Stimulated activated CD4-positive, alpha-beta T cell treated with anti-CD3 and anti-CD28 coated beads, Interleukin-2, amount 100 ng/mL, for 24 hours (primary cell): ENCODE results near the gene MRPL54.

Source experiments
- DNase-seq, 2 donors: peaks; one replicate each; pipeline ENCODE4 v3.0.0-alpha.2; 2020

MRPL54 gene

DNA sequence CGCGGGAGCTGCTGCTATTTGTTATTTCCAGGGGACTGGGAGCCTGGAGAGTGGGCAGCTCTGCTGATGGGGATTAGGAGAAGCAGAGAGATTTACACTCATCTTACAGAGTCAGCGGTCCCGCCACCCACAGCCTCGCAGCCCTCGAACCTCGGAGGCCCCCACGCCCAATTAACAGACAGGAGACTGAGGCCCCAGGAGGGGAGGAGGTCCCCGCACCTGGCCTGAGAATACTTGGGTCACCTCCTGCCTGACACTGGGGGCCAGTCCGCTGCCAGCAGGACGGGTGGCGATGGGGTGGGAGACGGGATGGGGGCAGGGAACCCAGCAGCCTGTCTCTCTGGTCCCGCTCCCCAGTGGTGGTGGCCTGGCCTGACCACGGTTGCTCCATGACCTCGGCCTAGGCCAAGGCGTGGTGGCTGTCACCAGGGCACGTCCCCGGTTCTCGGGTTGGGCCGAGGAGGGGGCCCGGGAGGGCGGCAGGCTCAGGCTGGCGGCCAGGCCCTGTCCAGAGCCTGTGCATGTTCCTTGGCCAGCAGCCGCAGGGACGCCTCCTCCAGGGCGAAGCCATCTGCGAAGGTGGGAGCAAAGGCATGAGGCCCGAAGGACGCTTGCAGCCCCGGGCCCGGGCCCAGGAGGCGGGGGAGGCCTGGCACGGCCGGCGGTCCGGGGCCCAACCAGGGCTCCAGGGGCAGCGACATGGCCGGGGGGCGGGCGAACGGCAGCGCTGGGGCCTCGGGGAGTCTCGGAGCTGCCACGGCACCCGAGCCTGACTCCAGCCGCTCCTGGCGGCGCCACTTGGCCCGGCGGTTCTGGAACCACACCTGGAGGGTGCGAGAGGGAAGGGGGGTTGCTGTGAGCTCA lies 7.9 kb downstream of the MRPL54 start:
- DNase-seq, result no peak

DNA sequence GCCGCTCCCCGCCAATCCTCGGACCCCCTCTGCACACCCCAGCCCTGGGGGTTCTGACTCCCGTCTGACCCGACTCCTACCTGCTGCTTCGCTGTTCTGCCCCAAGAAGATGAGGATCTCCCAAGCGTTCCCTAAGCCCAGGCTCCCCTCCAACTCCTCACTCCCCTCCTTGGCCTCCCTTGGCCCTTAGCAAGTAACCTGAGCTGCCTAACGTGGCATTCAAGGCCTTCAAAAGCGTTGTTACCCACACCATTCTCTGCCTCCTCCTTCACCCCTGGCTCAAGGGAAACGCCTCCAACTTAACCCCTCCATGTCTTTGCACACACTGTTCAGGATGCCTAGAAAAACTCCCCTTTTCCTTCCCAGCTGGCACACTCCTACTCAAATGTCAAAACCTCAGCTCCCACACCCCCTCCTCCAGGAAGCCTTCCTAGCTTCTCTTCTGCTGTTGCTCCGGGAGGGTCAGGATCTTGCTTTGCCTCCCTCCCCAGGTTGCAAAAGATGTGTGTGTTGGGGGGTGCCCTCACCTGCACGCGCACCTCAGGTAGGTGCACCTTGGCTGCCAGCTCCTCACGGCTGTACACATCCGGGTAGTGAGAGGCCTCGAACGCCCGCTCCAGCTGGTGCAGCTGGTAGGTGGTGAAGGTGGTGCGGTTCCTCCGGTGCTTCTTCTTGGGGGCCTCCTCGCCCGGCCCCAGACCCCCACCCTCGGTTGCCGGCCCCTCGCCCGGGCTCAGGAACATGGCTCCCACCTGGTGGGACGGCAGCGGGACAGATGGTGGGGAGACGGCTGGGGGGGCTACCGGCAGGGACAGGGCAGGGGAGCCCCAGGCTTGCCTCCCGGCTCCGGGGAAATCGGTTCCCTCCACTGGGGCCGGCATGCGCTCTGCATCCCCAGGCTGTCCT lies 8.8 kb downstream of the MRPL54 start:
- no peak for DNase-seq

DNA sequence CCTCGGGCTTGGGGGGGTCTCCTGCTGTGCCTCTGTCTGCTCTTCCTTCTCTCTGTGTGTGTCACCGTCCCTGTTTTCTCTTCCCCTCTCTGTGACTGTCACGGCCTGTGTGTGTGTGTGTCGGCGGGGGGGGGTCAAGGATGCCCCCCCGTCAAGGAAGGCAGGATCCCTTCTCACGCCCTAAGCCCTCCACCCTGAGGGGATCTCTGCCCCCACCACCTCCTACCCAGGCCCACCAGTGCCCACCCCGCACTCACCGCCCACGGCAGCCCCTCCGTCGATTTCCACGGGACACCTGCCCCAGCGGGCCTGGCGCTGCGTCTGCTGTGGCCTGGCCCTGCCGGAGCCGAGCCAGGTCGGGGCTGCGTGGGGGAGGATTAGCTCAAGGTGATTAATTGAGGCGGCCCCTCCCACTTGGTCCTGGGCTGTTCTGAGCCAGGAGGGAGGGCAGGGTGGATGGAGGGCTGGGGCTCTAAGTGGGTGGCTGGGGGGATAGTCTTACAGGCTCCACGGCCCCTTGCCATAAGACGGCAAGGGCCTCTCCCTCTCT lies 9.5 kb downstream of the MRPL54 start, which contains the start of gene RAX2:
RAX2 (minus strand) TSS at position 323 of the 550 bp plus-strand sequence. CDS start 486 bp downstream, outside the sequence.
- DNase-seq, result no peak

DNA sequence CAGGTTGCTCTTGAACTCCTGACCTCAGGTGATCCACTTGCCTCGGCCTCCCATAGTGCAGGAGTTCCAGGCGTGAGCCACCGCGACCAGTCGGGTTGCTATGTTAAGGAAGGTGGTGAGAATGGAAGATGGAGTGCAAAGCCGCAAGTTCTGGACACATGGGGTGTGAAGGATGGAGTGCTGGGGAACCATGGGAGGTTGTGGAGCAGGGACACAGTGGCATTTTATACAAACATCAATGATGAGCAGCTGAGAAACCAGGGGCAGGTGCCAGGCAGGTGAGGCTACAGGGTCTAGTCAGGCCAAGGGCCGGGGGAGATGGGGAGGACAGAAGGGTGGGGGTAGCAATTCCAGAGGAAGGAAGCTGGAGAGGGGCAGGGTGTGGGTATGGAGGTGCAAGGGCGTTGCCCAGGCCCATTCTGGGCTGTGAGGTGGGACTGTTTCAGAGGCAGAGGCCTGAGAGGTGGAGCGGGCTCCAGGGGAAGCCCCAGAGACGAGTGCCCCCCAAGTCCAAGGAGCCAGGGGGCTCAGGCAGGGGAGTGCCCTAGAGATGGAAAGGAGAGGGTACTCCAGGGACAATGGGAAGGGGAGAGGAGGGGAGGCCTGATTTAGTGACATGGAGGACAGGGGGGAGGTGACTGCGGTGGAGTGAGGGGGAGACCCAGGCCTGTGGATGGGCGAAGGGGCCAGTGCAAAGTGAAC lies 11.5 kb downstream of the MRPL54 start:
- DNase-seq, result no peak

DNA sequence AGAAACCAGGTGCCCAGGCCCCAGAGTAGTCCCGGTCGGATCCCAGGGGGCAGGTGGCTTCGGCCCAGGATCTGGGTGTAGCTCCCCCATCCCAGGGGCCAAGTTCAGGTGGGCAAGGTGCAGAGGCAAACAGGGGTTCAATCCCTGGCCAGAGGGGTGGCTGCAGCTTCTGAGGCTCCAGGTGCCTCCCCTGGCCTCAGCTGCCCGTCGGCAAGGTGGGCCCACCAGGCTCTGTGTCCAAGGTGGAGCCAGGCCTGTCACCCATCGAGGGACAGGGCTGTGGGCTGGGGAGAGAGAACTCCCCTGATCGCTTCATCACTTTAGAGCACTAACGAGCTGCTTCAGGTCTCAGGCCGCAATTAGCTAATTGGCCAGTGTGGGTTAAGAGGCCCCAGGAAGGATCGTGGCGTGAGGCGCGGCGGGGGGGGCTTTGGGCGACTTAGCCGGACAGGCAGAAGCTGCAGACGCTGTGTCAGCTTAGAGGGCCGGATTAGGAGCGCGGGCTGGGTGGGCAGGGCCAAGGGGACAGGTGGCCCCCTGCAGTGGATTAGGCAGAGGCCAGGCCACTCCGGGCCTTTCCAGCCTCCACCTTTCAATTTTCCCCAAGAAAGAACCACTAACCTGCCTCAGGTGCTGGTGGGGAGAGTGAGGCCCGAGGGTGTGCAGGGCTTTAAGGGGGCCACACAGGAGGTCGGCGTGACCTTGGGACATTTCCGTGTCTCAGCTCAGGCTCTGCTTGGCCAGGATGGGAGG lies 12.3 kb downstream of the MRPL54 start:
- DNase-seq, result no peak

DNA sequence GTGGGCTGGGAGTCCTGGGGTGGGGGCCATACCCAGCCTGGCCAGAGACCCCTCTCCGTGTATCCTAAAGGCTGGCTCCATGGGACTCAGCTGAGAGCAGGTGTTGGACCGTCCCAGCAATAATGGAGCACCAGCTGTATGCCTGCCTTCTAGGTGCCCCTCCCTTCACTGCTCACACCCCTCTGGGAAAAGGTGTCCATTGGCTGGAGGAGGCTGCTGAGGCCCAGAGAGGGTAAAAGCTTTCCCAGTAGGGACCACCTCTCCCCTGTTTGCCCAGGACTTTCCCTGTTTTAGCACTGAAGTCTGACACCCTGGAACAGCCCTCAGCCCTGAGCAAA lies 12.9 kb downstream of the MRPL54 start:
- DNase-seq, result no peak

DNA sequence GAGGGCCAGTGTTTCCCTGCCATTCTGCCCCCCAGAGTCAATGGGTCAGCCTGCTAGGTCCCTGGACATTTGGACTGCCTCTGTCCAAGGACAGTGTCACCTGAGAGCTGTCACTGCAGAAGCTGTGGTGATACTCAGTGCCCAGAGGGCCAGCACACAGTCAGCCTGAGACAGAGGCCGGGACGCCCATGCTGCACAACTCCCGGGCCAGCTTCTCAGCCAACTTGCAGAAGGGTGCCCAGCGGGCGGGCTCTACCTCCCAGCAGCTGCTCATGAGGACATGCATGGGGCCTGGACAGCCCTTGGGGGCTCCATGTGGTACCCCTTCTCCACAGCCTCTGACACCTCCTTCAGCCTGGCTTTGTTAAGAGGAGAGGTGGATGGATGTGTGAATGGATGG lies 13.3 kb downstream of the MRPL54 start:
- no peak for DNase-seq

DNA sequence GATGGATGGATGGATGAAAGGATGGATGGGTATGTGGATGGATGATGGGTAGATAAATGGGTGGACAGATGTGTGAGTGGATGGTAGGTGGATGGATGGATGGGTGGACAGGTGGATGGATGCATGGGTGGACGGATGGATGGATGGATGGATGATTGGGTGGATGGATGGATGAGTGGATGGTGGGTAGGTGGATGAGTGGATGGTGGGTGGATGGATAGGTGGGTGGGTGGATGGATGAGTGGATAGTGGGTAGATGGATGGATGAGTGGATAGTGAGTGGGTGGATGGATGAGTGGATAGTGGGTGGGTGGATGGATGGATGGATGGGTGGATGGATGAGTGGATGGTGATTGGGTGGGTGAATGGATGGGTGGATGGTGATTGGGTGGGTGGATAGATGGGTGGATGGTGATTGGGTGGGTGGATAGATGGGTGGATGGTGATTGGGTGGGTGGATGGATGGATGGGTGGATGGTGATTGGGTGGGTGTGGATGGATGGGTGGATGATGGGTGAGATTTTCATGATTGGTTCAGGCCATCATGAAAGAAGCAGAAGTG lies 14.1 kb downstream of the MRPL54 start:
- DNase-seq, result no peak

DNA sequence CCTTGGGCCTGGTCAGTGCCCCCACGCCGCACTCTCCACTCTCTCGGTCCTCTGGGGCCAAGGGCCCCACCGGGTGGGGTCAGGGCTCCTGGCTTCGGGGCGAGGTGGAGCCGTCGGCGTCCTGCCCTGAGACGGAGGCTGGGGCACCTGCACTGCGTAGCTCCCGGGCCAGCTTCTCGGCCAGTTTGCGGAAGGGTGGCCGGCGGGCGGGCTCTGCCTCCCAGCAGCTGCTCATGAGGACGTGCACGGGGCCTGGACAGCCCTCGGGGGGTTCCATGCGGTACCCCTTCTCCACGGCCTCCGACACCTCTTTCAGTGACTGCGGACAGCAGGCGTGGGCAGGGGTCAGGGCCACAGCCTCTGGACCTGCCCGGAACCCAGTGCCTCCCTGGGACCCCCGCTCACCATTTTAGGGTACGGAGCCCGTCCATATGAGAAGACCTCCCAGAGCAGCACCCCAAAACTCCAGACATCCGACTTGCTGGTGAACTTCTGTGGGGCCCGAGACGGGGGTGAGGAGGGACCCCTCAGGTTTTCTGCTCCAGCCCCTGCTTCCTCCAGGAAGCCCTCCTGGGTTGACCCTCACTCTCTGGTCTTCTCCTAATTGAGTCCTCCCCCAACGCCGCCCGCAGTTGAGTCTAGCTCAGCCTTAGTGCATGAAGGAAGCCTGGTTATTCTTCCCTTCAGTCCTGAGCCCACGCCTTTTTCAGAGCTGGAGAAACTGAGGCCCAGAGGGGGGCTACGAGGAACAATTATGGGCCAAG lies 15.8 kb downstream of the MRPL54 start:
- no peak for DNase-seq

DNA sequence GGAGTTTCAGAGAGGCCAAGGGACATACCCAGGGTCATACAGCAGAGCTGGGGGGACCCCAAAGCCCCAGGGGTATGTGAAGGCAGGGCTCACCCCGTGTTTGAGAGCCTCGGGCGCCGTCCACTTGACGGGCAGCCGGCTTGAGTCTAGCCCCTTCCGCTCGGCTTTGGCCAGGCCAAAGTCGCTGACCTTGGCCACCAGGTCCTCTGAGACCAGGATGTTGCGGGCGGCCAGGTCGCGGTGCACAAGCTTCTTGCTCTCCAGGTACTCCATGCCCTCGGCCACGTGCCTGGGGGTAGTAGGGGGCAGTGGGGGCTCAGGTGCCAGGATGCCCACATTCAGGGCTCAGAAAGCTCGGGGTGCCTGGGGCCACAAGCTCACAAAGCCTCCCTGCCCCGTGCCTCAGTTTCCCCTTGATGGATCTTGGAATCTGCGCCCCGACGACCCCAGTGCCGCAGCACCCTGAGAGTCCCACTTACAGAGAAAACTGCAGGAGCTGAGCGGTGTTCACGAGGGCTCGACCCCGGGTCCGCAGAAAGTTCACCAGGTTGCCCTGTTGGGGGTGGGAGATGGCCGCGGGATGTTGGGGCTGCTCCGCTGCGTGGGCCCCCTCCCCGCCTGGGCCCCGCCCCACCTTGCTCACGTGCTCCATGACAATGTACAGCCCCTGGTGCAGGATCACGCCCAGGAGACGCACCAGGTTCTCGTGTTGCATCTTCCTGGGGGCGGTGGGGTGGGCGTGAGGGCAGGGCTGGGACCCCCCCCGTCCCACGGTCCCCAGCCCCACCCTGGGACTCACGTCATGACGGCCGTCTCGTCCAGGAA lies 16.6 kb downstream of the MRPL54 start:
- no peak for DNase-seq

DNA sequence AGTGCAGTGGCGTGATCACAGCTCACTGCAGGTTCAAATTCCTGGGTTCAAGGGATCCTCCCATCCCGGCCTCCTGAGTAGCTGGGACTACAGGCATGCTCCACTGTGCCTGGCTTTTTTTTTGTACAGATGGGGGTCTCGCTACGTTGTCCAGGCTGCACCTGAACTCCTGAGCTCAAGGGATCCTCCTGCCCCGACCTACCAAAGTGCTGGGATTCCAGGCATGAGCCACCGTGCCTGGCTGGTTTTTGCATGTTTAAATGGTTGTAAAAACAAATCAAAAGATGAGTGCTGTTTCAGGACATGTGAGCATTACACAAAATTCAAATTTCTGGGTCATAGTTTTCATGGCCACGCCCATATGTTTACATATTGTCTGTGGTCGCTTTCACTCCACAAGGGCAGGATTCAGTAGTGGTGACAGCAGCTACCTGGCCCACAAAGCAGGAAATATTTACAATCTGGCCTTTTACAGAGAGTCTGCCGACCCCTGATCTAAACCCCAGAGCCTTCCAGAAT lies 18.4 kb downstream of the MRPL54 start:
- DNase-seq, result no peak

DNA sequence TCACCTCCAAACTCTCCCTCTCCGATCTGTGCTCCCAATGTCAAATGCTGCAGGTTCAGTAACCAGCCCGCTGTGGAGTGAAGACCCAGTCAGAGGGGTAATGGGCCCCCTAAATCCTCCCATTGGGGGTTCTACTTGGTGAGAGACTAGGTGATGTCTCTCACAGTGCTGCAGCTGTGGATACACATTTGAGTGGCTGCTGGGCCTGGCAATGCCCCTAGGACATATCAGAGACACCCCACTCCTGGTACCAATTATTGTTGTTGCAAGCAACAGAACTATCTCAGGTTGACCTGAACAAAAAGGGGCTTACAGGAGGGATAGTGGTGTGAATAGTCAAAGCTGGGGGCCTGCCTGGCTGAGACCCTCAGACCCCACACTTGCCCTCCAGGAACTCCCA lies 19.1 kb downstream of the MRPL54 start:
- DNase-seq, result no peak

DNA sequence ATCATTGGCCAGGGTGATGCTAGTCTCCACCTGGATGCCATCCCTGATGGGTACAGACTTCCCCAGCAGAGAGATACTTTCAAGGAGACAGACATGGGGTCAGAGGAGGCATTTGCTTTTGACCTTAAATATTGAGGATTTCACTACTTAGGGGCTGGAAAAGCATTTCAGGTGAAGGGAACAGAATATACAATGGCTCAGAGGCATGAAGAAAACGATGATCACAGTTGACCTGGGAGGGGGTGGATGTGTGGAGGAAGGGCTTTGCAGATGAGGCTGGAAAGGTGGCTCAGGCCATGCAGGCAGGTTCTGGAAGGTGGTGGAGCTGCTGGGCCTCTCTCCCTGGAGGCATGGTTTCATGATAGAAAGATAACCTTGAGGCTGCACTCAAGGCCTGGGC lies 19.8 kb downstream of the MRPL54 start:
- DNase-seq, result no peak

DNA sequence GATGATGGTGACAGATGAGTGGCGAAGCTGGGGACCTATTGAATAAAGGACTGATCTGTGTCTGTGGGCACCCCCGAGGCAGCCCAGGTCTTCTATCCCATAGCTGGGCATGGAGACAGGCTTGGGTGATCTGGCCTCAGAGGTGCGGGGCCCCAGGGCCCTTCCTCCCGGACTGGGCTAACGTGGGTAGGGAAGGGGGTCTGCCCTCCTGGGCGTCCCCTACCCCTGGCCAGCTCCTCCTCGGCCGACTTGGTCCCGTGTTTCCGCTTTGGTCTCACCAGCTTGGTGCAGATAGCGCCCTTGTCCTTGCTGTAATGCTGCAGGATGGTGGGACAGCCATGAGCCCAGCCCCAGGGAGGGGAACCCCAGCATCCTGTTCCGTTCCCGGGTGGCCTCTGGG lies 20.4 kb downstream of the MRPL54 start:
- DNase-seq, result no peak

DNA sequence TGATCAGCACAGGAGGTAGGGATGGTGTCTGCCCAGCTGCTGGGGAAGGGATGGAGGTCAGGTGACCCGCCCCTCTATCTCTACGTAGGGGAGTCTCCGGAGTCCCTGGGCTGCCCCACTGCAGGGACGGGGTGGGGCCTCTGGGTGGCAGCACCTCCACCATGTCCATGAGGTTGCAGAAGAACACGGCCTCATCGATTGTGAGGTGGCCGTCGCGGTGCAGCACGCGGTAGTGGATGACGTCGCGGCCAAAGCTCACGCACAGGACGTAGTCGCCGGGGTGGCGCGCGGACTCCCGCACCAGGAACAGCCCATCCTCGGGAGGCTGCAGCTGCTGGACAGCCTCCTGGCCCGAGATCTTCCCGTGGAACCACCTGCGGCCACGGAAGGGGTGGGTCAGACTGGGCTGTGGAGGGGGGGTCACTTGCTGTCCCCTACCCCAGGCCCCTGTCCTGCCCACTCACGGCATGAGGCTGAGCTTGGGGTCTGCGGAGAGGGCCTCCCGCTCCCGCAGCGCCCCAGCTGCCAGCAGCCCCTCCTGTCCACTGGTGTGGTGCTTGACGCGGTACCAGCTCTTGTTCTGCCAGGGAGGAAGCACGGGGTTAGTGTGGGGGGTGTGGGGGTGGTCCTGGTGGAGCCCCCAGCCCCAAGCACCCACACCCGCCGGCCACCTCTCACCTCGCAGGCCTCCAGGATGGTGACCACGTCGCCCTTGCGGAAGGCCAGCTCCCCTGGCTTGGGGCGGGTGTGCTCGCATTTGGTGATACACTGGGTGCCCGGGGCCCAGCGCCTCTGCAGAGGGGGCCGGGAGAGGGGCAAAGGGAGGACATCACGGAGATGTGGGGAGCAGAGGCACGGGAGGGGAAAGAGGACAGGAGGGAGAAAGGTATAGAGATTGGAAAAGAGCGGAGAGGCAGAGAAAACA lies 21.4 kb downstream of the MRPL54 start:
- DNase-seq, result peak; percentile 55 to 59

DNA sequence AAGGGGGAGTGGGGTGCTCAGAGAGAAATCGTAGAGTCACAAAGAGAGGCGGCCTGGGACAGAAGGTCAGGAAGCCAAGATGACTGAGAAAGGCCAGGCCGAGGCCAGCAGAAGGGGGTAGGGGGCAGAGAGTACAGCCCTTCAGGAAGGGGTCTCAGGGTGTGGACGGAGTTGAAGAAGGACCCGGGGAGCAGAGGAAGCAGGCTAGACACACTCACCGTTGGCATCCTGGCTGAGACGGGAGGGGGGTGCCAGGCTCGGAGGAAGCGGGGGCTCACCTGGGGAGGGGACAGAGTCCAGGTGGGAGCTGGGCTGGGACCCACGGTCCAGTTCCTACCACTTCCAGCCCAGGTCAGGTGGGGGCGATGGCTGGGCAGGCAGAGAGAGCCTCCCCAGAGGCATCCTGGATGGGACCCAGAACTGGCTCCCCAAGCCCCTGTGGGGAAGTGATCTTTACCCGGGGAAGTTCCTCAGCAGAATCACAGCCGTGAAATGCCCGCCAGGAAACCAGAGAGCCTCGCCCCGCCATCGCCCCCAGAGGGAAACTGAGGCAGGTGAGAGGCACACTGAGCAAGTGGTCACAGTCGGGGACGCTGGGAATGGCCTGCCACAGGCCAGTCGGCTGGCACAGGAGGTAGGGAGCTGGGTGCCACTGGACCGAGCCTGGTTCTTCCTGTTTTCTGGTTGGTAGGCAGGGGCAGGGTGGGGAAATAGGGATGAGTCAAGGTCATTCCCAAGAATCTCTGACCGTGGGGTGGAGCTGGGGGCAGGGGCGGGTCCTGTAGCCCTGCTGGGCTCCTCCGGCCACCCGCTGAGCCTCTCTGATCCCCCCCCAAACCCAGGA lies 22.3 kb downstream of the MRPL54 start:
- DNase-seq, result no peak

DNA sequence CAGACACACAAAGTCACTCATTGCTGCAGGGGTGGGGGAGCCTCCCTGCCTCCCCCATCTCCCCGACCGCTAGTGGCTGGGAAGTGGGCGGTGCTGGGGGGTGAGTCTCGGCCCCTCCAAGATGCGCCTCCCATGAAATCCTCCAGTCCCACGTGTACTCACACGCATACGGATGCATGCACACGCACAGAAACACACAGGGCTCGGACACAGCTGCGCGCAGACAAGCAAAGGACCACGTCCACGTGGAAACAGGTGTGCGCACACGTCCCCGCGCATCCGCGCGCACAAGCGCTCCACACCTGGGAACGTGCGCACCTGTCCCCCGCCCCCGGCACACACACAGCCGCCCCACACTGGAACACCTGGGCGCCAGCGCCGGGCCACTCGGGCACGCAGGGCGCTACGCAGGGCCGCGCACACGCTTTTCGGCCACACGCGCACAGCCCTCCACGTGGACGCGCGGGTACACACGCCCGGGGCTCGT lies 23.0 kb downstream of the MRPL54 start:
- DNase-seq, result peak; percentile 32 to 54
